Lower lobe of right lung (tissue), 2 donors: ENCODE results near the gene HLA-DQA2. TPM values are rescaled to one million over a fixed set of nuclear protein-coding genes. Genes with fewer than 3 reads are reported as not detected.
"Not testable (repeated sequence)": the region's sequence is repeated elsewhere in the genome, so short reads cannot be mapped to it uniquely, and the experiment has no call there.

ENCODE experiments used
- ATAC-seq, 2 donors: fragments of 200-7000 bp; cut with Tn5 transposase; one replicate each; pipeline ENCODE4 v1.9.1; 2020 to 2022; ENCODE audit warnings: mild to moderate bottlenecking in 2 of 2, moderate library complexity in 2 of 2
- DNase-seq: peaks from one replicate; pipeline ENCODE4 v3.0.0-alpha.2; 2020
- H3K27ac ChIP-seq: fragments of 200-600 bp; one replicate; pipeline ENCODE4 v1.8.0; 2022
- H3K27me3 ChIP-seq: fragments of 200-600 bp; one replicate; pipeline ENCODE4 v1.8.0; 2022; ENCODE audit warnings: low read depth
- H3K36me3 ChIP-seq: fragments of 200-600 bp; one replicate; pipeline ENCODE4 v1.8.0; 2022; ENCODE audit warnings: mild to moderate bottlenecking
- H3K4me1 ChIP-seq: fragments of 200-600 bp; one replicate; pipeline ENCODE4 v1.8.0; 2022
- H3K4me3 ChIP-seq: fragments of 200-600 bp; one replicate; pipeline ENCODE4 v1.8.0; 2022; ENCODE audit warnings: mild to moderate bottlenecking
- H3K9me3 ChIP-seq: fragments of 200-600 bp; one replicate; pipeline ENCODE4 v1.8.0; 2022
- CTCF ChIP-seq: fragments of 200-600 bp; IDR thresholded peaks from one replicate; pipeline ENCODE4 v1.8.0; 2022; ENCODE audit warnings: antibody characterized with exemption, mild to moderate bottlenecking
- intact Hi-C: fragments of 100-400 bp; cut with DNase I; formaldehyde crosslinking; loops from one replicate; pipeline ENCODE4 v1.11.0; 2022
- long read RNA-seq: library from polyadenylated mRNA; unstranded; transcript quantifications from one replicate; pipeline ENCODE4 v2.0.0, GENCODE V29; 2021
- total RNA-seq: library from RNA; stranded (reverse); fragmentation: NEBNext Ultra II Directional; extraction: Animal tissue kit (Norgen Biotek cat#: 25700); gene quantifications from one replicate; pipeline ENCODE4 v1.2.1, GENCODE V29; 2021
- donor health status: DM: no; HTN: yes; CAD: no; lungs with severe emphysema.

The HLA-DQA2 gene
- total RNA-seq = 68.0 TPM
- long read RNA-seq, partial matches to known transcripts = 0 of 1 reads
- long read RNA-seq, other reads (novel, unspliced or antisense) = 0 of 1 reads

GRCh38 chr6:32741031-32741960 lies at the start of gene HLA-DQA2:
TSS of gene HLA-DQA2 (plus strand) at chr6:32741391. CDS start at chr6:32741444, 53 bp downstream.
- Histone ChIP-seq H3K27me3 (no peaks in the 10 kb centered on the region), H3K9me3 (no peaks in the 10 kb centered on the region), H3K36me3 (no peaks in the 10 kb centered on the region), H3K27ac (no peak within 1 kb of the TSS), H3K4me3 (no peak within 1 kb of the TSS), H3K4me1 (no peaks in the 10 kb centered on the region)
- intact Hi-C loops = no loop called here
- DNase-seq (no peak), ATAC-seq (peak in 1 of 2 donors; percentile 51)
- TF ChIP-seq CTCF = no peak

- Histone ChIP-seq H3K27ac (no peak overlapping the region), H3K27me3 (no peaks in the 10 kb centered on the region), H3K4me1 (no peaks in the 10 kb centered on the region), H3K36me3 (no peaks in the 10 kb centered on the region), H3K4me3 (no peak overlapping the region), H3K9me3 (no peaks in the 10 kb centered on the region)
- DNase-seq = peak; percentile 50
- peak; percentile 52 for TF ChIP-seq CTCF
- intact Hi-C loops = loop anchor here (10.0 kb wide), 1 partner anchor 257 kb away; the partner anchor contains the start of gene HLA-DRA
- peak; percentile 76 to 92 for ATAC-seq
Measured at GRCh38 chr6:32692019-32692418, 49.2 kb upstream of the HLA-DQA2 start.

DNA sequence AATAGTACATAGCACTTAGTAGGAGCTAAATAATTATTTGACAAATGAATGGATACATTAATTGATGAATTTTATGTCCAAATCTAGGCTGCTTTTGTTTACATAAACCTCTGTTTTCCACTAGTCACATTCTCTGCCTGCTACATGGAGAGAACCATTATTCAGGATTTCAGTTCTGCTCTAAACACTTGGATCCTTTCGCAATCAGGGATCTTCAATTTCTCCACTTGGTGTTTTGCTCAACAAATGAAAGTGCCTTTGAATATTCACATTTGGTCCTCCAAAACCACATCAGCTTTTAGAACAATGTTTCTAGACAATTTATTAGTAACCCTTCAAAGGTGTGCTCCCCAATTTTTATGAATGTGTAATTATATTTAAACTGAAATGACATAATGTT lies 44.2 kb upstream of the HLA-DQA2 start:
- no peaks in the 10 kb centered on the region for H3K4me1 ChIP-seq
- no peak overlapping the region for H3K4me3 ChIP-seq
- ATAC-seq = no peak
- no peak for TF ChIP-seq CTCF
- H3K36me3 ChIP-seq = no peaks in the 10 kb centered on the region
- intact Hi-C loops = loop anchor here (10.0 kb wide), 1 partner anchor 262 kb away; the partner anchor contains the start of gene HLA-DRA
- no peaks in the 10 kb centered on the region for H3K9me3 ChIP-seq
- DNase-seq = no peak
- H3K27me3 ChIP-seq = no peaks in the 10 kb centered on the region
- no peak overlapping the region for H3K27ac ChIP-seq

DNA sequence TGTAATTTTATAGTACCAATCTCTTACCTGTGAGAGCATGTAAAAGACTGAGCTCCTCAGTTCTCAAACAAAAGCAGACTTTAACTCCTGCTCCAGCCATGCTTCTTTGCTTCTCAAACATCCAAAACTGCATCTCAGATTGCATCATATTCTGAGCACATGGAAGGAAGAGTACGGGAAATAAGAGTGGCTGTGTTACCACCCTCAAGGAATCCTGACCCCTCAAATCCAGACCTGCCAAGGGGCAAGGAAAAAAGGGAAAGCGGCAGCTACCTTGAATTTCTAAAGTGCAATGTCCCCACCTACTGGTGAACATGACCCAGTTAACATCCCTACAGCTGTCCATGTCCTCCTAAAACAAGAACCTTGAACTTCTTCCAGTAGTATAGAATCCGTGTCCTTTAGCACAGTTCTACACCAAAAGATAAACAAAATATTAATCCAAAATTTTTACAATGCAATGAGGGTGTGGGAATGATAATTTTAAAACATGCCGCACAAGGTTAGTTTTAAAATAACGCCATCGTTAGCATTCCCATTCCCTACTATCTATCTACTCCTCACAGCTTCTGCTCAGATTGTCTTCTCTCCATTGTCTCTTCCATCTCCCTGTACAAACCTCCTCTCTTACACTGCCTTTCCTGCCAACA lies 40.7 kb upstream of the HLA-DQA2 start:
- Histone ChIP-seq H3K4me1 (no peaks in the 10 kb centered on the region), H3K36me3 (no peaks in the 10 kb centered on the region), H3K9me3 (no peaks in the 10 kb centered on the region), H3K4me3 (no peak overlapping the region), H3K27me3 (no peaks in the 10 kb centered on the region), H3K27ac (no peak overlapping the region)
- DNase-seq (no peak), ATAC-seq (peak; percentile 82 to 88)
- peak; percentile 70 for TF ChIP-seq CTCF
- intact Hi-C loops = no loop called here

DNA sequence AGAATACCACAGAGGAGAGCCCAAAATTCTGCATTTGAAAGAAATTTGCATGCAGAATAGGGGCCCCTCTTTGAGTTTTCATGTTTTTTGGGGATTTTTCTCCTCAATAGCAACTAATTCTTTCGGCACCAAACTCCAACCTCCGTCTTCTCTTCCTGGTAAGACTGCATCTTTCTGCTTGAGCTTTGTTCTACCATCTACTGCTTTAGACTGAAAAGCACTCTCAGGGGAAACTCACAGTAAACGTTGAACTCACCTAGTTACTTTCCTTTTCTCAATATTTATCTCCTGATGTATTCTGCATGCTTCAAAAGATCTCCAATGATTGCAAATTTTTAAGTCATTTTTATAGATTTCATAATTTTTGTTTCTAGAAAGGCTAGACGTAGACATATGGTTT lies 37.8 kb upstream of the HLA-DQA2 start:
- no peaks in the 10 kb centered on the region for H3K9me3 ChIP-seq
- TF ChIP-seq CTCF = no peak
- no peaks in the 10 kb centered on the region for H3K36me3 ChIP-seq
- H3K27ac ChIP-seq = no peak overlapping the region
- intact Hi-C loops = no loop called here
- no peak overlapping the region for H3K4me3 ChIP-seq
- ATAC-seq (no peak), DNase-seq (no peak)
- no peaks in the 10 kb centered on the region for H3K27me3 ChIP-seq
- H3K4me1 ChIP-seq = no peaks in the 10 kb centered on the region

DNA sequence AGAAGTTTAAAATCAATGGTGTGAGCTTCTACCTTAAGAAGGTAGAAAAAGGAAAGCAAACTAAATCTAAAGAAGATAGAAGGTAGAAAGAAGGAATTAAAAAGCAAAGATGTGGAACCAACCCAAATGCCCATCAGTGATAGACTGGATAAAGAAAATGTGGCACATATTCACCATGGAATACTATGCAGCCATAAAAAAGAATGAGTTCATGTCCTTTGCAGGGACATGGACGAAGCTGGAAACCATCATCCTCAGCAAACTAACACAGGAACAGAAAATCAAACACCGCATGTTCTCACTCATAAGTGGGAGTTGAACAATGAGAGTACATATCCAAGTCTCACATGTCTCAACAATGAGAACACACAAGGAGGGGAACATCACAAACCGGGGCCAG lies 36.0 kb upstream of the HLA-DQA2 start:
- intact Hi-C loops = not testable (repeated sequence)

More for the DNA sequence above, 36.0 kb upstream of the HLA-DQA2 start:
- not testable (repeated sequence) for ATAC-seq, H3K36me3 ChIP-seq, H3K4me3 ChIP-seq, H3K27me3 ChIP-seq, H3K9me3 ChIP-seq, H3K4me1 ChIP-seq, H3K27ac ChIP-seq, DNase-seq
